H1 (cell line): ENCODE measurements around the gene KCNT1. TPM values are rescaled to one million over a fixed set of nuclear protein-coding genes. Genes with fewer than 3 reads are reported as not detected.
A peak's percentile ranks its signal among the peaks of the same experiment; 100 is the strongest.

Experiments used
- CTCF ChIA-PET: fragments of 300-600 bp; sonication (Branson Sonifier 250); formaldehyde crosslinking; loops from one replicate; lab custom pipeline; 2021; ENCODE audit not compliant: partially characterized antibody; lab: Charles Lee
- POLR2A ChIA-PET: fragments of 300-600 bp; sonication (Branson Sonifier 250); formaldehyde crosslinking; loops from one replicate; lab custom pipeline; 2021; ENCODE audit warnings: inconsistent platforms; ENCODE audit not compliant: partially characterized antibody; lab: Charles Lee
- DNase-seq, 2 experiments: peaks; one replicate each; pipeline versions ENCODE4 v3.0.0 to v3.0.0-alpha.2; 2010 to 2022; ENCODE audit warnings: low spot score in 2 of 2, low read depth in 1 of 2, mixed read lengths in 1 of 2
- FAIRE-seq: peaks from 2 replicates; lab custom pipeline; 2011; peaks lifted over from hg19 to GRCh38; lab: Jason Lieb, UNC
- H2AFZ ChIP-seq: 2 replicates; pipeline ENCODE4 v1.8.1; 2012; ENCODE audit warnings: low read length, inconsistent platforms
- H2AK5ac ChIP-seq: 2 replicates; pipeline ENCODE4 v1.6.1; 2013; ENCODE audit warnings: low read depth, low read length
- H2BK120ac ChIP-seq: replicated peaks from 2 replicates; pipeline ENCODE3; 2013; ENCODE audit warnings: low read depth, low read length, inconsistent platforms
- H2BK12ac ChIP-seq: 2 replicates; pipeline ENCODE4 v1.6.1; 2013; ENCODE audit warnings: low read depth, low read length
- H2BK15ac ChIP-seq: 2 replicates; pipeline ENCODE4 v1.6.1; 2013; ENCODE audit warnings: low read length
- H2BK20ac ChIP-seq: 2 replicates; pipeline ENCODE4 v1.6.1; 2013; ENCODE audit warnings: low read length
- H2BK5ac ChIP-seq: 2 replicates; pipeline ENCODE4 v1.6.1; 2013; ENCODE audit warnings: low read depth, low read length
- H3K14ac ChIP-seq: 2 replicates; pipeline ENCODE4 v1.6.1; 2013; ENCODE audit warnings: inconsistent platforms; ENCODE audit not compliant: insufficient read length
- H3K18ac ChIP-seq: 2 replicates; pipeline ENCODE4 v1.6.1; 2013; ENCODE audit warnings: low read length; ENCODE audit errors: extremely low read depth
- H3K23ac ChIP-seq: 2 replicates; pipeline ENCODE4 v1.6.1; 2013; ENCODE audit warnings: inconsistent platforms; ENCODE audit not compliant: insufficient read length
- H3K23me2 ChIP-seq: 2 replicates; pipeline ENCODE4 v1.6.1; 2013; ENCODE audit warnings: low read depth, low read length
- H3K27ac ChIP-seq: 2 replicates; pipeline ENCODE4 v1.6.1; 2011; ENCODE audit warnings: low read depth, low read length, inconsistent platforms
- H3K27me3 ChIP-seq, 4 experiments: replicated peaks in 1 of 4; 1 replicate in 1 of 4; 2 replicates in 3 of 4; pipeline versions ENCODE4 v1.6.1 to v1.8.1; 2011 to 2013; ENCODE audit warnings: low read length in 3 of 4, mild to moderate bottlenecking in 3 of 4, inconsistent platforms in 2 of 4, mixed read lengths in 2 of 4, moderate library complexity in 1 of 4; ENCODE audit not compliant: control insufficient read depth in 3 of 4, insufficient read depth in 3 of 4; ENCODE audit errors: extremely low read depth in 1 of 4
- H3K36me3 ChIP-seq, 4 experiments: 2 replicates each; pipeline versions ENCODE4 v1.6.1 to v1.8.1; 2011 to 2013; ENCODE audit warnings: mild to moderate bottlenecking in 4 of 4, low read length in 3 of 4, moderate library complexity in 2 of 4, control low read depth in 1 of 4, inconsistent platforms in 1 of 4; ENCODE audit not compliant: insufficient read depth in 4 of 4, control insufficient read depth in 2 of 4
- H3K4ac ChIP-seq: replicated peaks from 2 replicates; pipeline ENCODE3; 2013; ENCODE audit warnings: low read length, low read depth, mixed read lengths, inconsistent platforms; ENCODE audit not compliant: insufficient read length
- H3K4me1 ChIP-seq, 4 experiments: replicated peaks in 1 of 4; 1 replicate in 1 of 4; 2 replicates in 3 of 4; pipeline versions ENCODE4 v1.6.1 to v1.8.1; 2011 to 2013; ENCODE audit warnings: low read length in 3 of 4, inconsistent platforms in 2 of 4, mixed read lengths in 1 of 4; ENCODE audit not compliant: insufficient read depth in 4 of 4, control insufficient read depth in 3 of 4
- H3K4me2 ChIP-seq, 2 experiments: 2 replicates each; pipeline versions ENCODE4 v1.6.1 to v1.8.1; 2011 to 2013; ENCODE audit warnings: low read depth in 2 of 2, low read length in 2 of 2, control low read depth in 1 of 2, inconsistent platforms in 1 of 2, mild to moderate bottlenecking in 1 of 2; ENCODE audit not compliant: insufficient read depth in 1 of 2
- H3K4me3 ChIP-seq, 4 experiments: fragments of 200-600, 300-600 bp in 1 of 4; sonication (generic), shearing (Covaris generic), sonication (Bioruptor Twin) in 1 of 4; 2 replicates each; pipeline versions ENCODE4 v1.5.1 to v1.8.1; 2011 to 2016; ENCODE audit warnings: low read length in 4 of 4, low read depth in 3 of 4, control low read depth in 2 of 4, inconsistent platforms in 2 of 4, mild to moderate bottlenecking in 2 of 4, mixed read lengths in 1 of 4, moderate library complexity in 1 of 4; ENCODE audit not compliant: insufficient read depth in 2 of 4; ENCODE audit errors: extremely low read depth in 1 of 4
- H3K56ac ChIP-seq: replicated peaks from 2 replicates; pipeline ENCODE3; 2013; ENCODE audit warnings: low read depth, mild to moderate bottlenecking, mixed read lengths, low read length, inconsistent platforms; ENCODE audit not compliant: insufficient read length
- H3K79me1 ChIP-seq: 2 replicates; pipeline ENCODE4 v1.6.1; 2013; ENCODE audit warnings: low read depth, low read length, control low read depth
- H3K79me2 ChIP-seq, 2 experiments: 2 replicates each; pipeline versions ENCODE4 v1.6.1 to v1.8.1; 2012 to 2013; ENCODE audit warnings: low read length in 2 of 2, mild to moderate bottlenecking in 2 of 2, inconsistent platforms in 1 of 2; ENCODE audit not compliant: insufficient read depth in 2 of 2, control insufficient read depth in 1 of 2
- H3K9ac ChIP-seq, 4 experiments: replicated peaks in 1 of 4; 1 replicate in 1 of 4; 2 replicates in 3 of 4; pipeline versions ENCODE4 v1.6.1 to v1.8.1; 2011 to 2013; ENCODE audit warnings: low read depth in 3 of 4, low read length in 3 of 4, control low read depth in 2 of 4, mild to moderate bottlenecking in 2 of 4, moderate library complexity in 2 of 4, inconsistent platforms in 1 of 4; ENCODE audit errors: extremely low read depth in 1 of 4
- H3K9me3 ChIP-seq, 2 experiments: 2 replicates each; pipeline versions ENCODE4 v1.6.1 to v1.8.1; 2012 to 2013; ENCODE audit warnings: mild to moderate bottlenecking in 2 of 2, moderate library complexity in 2 of 2, control low read depth in 1 of 2, inconsistent platforms in 1 of 2, low read depth in 1 of 2, low read length in 1 of 2, mixed read lengths in 1 of 2; ENCODE audit not compliant: insufficient read depth in 2 of 2
- H4K20me1 ChIP-seq, 2 experiments: replicated peaks in 1 of 2; 2 replicates each; pipeline versions ENCODE3 to v1.8.1; 2011 to 2013; ENCODE audit warnings: inconsistent platforms in 2 of 2, low read length in 2 of 2, mild to moderate bottlenecking in 1 of 2; ENCODE audit not compliant: insufficient read depth in 2 of 2, control insufficient read depth in 1 of 2
- H4K5ac ChIP-seq: 2 replicates; pipeline ENCODE4 v1.6.1; 2013; ENCODE audit warnings: low read length, low read depth, mixed read lengths, inconsistent platforms; ENCODE audit not compliant: insufficient read length
- H4K8ac ChIP-seq: 2 replicates; pipeline ENCODE4 v1.8.0; 2013; ENCODE audit warnings: mild to moderate bottlenecking, moderate library complexity, low read length, inconsistent platforms; ENCODE audit not compliant: insufficient read depth; ENCODE audit errors: extremely low read depth
- H4K91ac ChIP-seq: replicated peaks from 2 replicates; pipeline ENCODE3; 2013; ENCODE audit warnings: low read length, mixed read lengths, inconsistent platforms; ENCODE audit not compliant: insufficient read length
- ATF2 ChIP-seq: IDR thresholded peaks from 2 replicates; pipeline ENCODE4 v1.6.1; 2012; ENCODE audit warnings: low read length, inconsistent platforms
- BACH1 ChIP-seq: IDR thresholded peaks from 2 replicates; pipeline ENCODE4 v1.6.1; 2012; ENCODE audit warnings: low read length, improper control_type of control experiment
- CHD1 ChIP-seq: IDR thresholded peaks from 2 replicates; pipeline ENCODE4 v1.6.1; 2012; ENCODE audit warnings: low read depth, low read length, improper control_type of control experiment
- GABPA ChIP-seq: IDR thresholded peaks from 2 replicates; pipeline ENCODE4 v1.6.1; 2011; ENCODE audit warnings: mild to moderate bottlenecking, low read length, moderate library complexity, borderline replicate concordance; ENCODE audit not compliant: insufficient read depth
- HDAC6 ChIP-seq: IDR thresholded peaks from one replicate; pipeline ENCODE4 v1.7.1; 2012; ENCODE audit warnings: low read depth, mild to moderate bottlenecking, inconsistent platforms, low read length, moderate library complexity
- NANOG ChIP-seq: IDR thresholded peaks from 2 replicates; pipeline ENCODE4 v1.6.1; 2011; ENCODE audit warnings: low read length, low read depth, mild to moderate bottlenecking, inconsistent platforms; ENCODE audit not compliant: insufficient read depth, poor library complexity, severe bottlenecking
- RXRA ChIP-seq: IDR thresholded peaks from 2 replicates; pipeline ENCODE4 v1.6.1; 2011; ENCODE audit warnings: low read depth, mild to moderate bottlenecking, low read length, moderate library complexity; ENCODE audit not compliant: insufficient read depth
- SIN3A ChIP-seq, 2 experiments: IDR thresholded peaks in 1 of 2; conservative IDR thresholded peaks in 1 of 2; 2 replicates each; pipeline ENCODE4 v1.6.1; 2011 to 2012; ENCODE audit warnings: low read length in 2 of 2, improper control_type of control experiment in 1 of 2, low read depth in 1 of 2, mild to moderate bottlenecking in 1 of 2
- SRF ChIP-seq: IDR thresholded peaks from 2 replicates; pipeline ENCODE4 v1.6.1; 2011; ENCODE audit warnings: mild to moderate bottlenecking, low read depth, low read length, moderate library complexity
- SUZ12 ChIP-seq: fragments of 200-600 bp; sonication (generic); IDR thresholded peaks from 2 replicates; pipeline ENCODE4 v1.6.1; 2012; ENCODE audit warnings: mild to moderate bottlenecking, inconsistent platforms, low read length, moderate library complexity, mixed read lengths
- ZNF274 ChIP-seq: IDR thresholded peaks from 2 replicates; pipeline ENCODE4 v1.7.0; 2012; ENCODE audit warnings: low read length, borderline replicate concordance; ENCODE audit errors: extremely low read depth
- WGBS, 2 experiments: shearing (Covaris generic) in 1 of 2; methylation state at CpG; one replicate each; pipeline versions ENCODE4 v1.1.6 to v1.1.7; 2013 to 2015; ENCODE audit warnings: low lambda C conversion rate in 2 of 2, mixed read lengths in 2 of 2, inconsistent platforms in 1 of 2, low coverage in 1 of 2, missing lambda C conversion rate in 1 of 2; ENCODE audit not compliant: insufficient replicate concordance in 2 of 2, insufficient coverage in 1 of 2, insufficient read length in 1 of 2; ENCODE audit errors: extremely low coverage in 1 of 2, missing lambda C conversion rate in 1 of 2; 5-methylcytosine and 5-hydroxymethylcytosine counted together
- polyA plus RNA-seq, 7 experiments: library from polyadenylated mRNA; depleted of rRNA in 3 of 7; stranded (reverse) in 5 of 7; unstranded in 2 of 7; fragments of >200 nt in 5 of 7; fragments of 200-250 nt in 2 of 7; gene quantifications; 1 replicate in 5 of 7; 2 replicates in 1 of 7; 4 replicates in 1 of 7; pipeline versions ENCODE4 v1.2.1 to v1.2.3, GENCODE V29; 2011 to 2013; ENCODE audit warnings: missing spikeins in 2 of 7, mixed read lengths in 2 of 7
- total RNA-seq: library from RNA; stranded (reverse); fragmentation: NEBNext Ultra II Directional; extraction: Animal tissue kit (Norgen Biotek cat#: 25700); gene quantifications from 2 replicates; pipeline ENCODE4 v1.2.1, GENCODE V29; 2021

The KCNT1 gene
- total and polyA plus RNA-seq, 2 of the 8 experiments (the other 6 are each of a cell fraction or from before 2014, with no cell fraction given): 0.13 to 0.20 TPM

GRCh38 chr9:135728436-135729110, 26.6 kb downstream of the KCNT1 start:
- no peak overlapping the region for H4K91ac ChIP-seq
- H3K27me3 ChIP-seq: no peaks in the 10 kb centered on the region
- H3K4me3 ChIP-seq: no peak overlapping the region
- H3K27ac ChIP-seq: no peak overlapping the region
- no peak overlapping the region for H3K56ac ChIP-seq
- H2BK15ac ChIP-seq: no peak overlapping the region
- CTCF ChIA-PET: interaction anchor here (1.1 to 1.4 kb wide), 3 partner anchors 21 to 59 kb away, joined by 3 read pairs; no protein-coding TSS in a partner anchor
- no peak overlapping the region for H2AFZ ChIP-seq
- H2BK120ac ChIP-seq: no peak overlapping the region
- no peak overlapping the region for H3K4me2 ChIP-seq
- no peak for FAIRE-seq
- no peak overlapping the region for H2BK20ac ChIP-seq
- H3K79me1 ChIP-seq: no peaks in the 10 kb centered on the region
- H2BK5ac ChIP-seq: no peak overlapping the region
- H3K4ac ChIP-seq: no peak overlapping the region
- H3K4me1 ChIP-seq: peaks cover 0 to 11% (median 6%) of the 10 kb centered on the region in 4 experiments; a peak in 5 of 7 replicates
- no peak overlapping the region for H4K5ac ChIP-seq
- no peaks in the 10 kb centered on the region for H3K79me2 ChIP-seq
- H3K23me2 ChIP-seq: no peaks in the 10 kb centered on the region; the same call in 1 of the 2 replicates
- H3K9me3 ChIP-seq: peaks cover 4 to 7% of the 10 kb centered on the region in 2 experiments; a peak in 2 of 4 replicates
- POLR2A ChIA-PET: no interaction called here
- H2AK5ac ChIP-seq: no peak overlapping the region
- no peaks in the 10 kb centered on the region for H4K20me1 ChIP-seq
- WGBS, 2 experiments: 89% methylated on average over 12 of the region's 18 CpGs; no CpG with 5 or more reads in 1 of the 2 experiments
- peak overlapping the region; percentile 19; the same call in 1 of the 2 replicates for H3K18ac ChIP-seq
- H3K9ac ChIP-seq: no peak overlapping the region
- no peak overlapping the region for H3K23ac ChIP-seq
- no peak overlapping the region for H3K14ac ChIP-seq
- no peak overlapping the region for H4K8ac ChIP-seq
- H3K36me3 ChIP-seq: no peaks in the 10 kb centered on the region
- no peak for DNase-seq
- H2BK12ac ChIP-seq: peak overlapping the region; percentile 39; the same call in 1 of the 2 replicates
- TF ChIP-seq GABPA (no peak), HDAC6 (no peak), SUZ12 (no peak), CHD1 (no peak), RXRA (no peak), SIN3A (conservative IDR thresholded peaks at IDR 0.05 in 1 of 2, IDR thresholded peaks at IDR 0.05 in 1 of 2; ENCODE audit: low read depth in 1 of 2, low read length in 2 of 2) (no peak), NANOG (no peak), BACH1 (no peak), ZNF274 (no peak), ATF2 (no peak), SRF (no peak)
